AG08395 (cell line): ENCODE data around the gene KLHL2.
"Not testable (repeated sequence)": the region's sequence is repeated elsewhere in the genome, so short reads cannot be mapped to it uniquely, and the experiment has no call there.

Experiments
- DNase-seq: peaks from one replicate; pipeline ENCODE4 v3.0.0; 2012; ENCODE audit warnings: mixed read lengths, low spot score

Gene KLHL2

GRCh38 chr4:165207431-165208220 is at the start of gene KLHL2:
Gene KLHL2 (plus strand): TSS chr4:165207561. CDS start chr4:165207877, 316 bp downstream.
- peak; percentile 78 for DNase-seq

- no peak for DNase-seq
Measured at GRCh38 chr4:165158762-165159161, 48.6 kb upstream of the KLHL2 start.

- no peak for DNase-seq
Measured at GRCh38 chr4:165164257-165164656, 43.1 kb upstream of the KLHL2 start.

GRCh38 chr4:165166872-165167271 is 40.5 kb upstream of the KLHL2 start:
- DNase-seq, result not testable (repeated sequence)

- DNase-seq, result no peak
Measured at GRCh38 chr4:165167650-165168049, 39.7 kb upstream of the KLHL2 start.

- no peak for DNase-seq
Measured at GRCh38 chr4:165170819-165171218, 36.5 kb upstream of the KLHL2 start.

- DNase-seq, result not testable (repeated sequence)
Measured at GRCh38 chr4:165175470-165175869, 31.9 kb upstream of the KLHL2 start.

GRCh38 chr4:165175879-165176278 is 31.5 kb upstream of the KLHL2 start:
- DNase-seq, result no peak

- DNase-seq, result no peak
Measured at GRCh38 chr4:165177725-165178666, 29.4 kb upstream of the KLHL2 start.

- no peak for DNase-seq
Measured at GRCh38 chr4:165184220-165184619, 23.1 kb upstream of the KLHL2 start.

- not testable (repeated sequence) for DNase-seq
Measured at GRCh38 chr4:165184998-165185397, 22.4 kb upstream of the KLHL2 start.

GRCh38 chr4:165185448-165185847 is 21.9 kb upstream of the KLHL2 start:
- no peak for DNase-seq

GRCh38 chr4:165190591-165191347 is 16.6 kb upstream of the KLHL2 start:
- DNase-seq, result no peak

GRCh38 chr4:165191348-165191656 is 16.1 kb upstream of the KLHL2 start:
- no peak for DNase-seq

GRCh38 chr4:165191814-165192499 is 15.4 kb upstream of the KLHL2 start:
- no peak for DNase-seq

- DNase-seq, result no peak
Measured at GRCh38 chr4:165192500-165192898, 14.9 kb upstream of the KLHL2 start.

- no peak for DNase-seq
Measured at GRCh38 chr4:165192956-165193355, 14.4 kb upstream of the KLHL2 start.

GRCh38 chr4:165194368-165194767 is 13.0 kb upstream of the KLHL2 start:
- no peak for DNase-seq

GRCh38 chr4:165198329-165198728 is 9.0 kb upstream of the KLHL2 start:
- DNase-seq, result no peak

GRCh38 chr4:165199286-165199685 is 8.1 kb upstream of the KLHL2 start:
- DNase-seq, result no peak

GRCh38 chr4:165199722-165200121 is 7.6 kb upstream of the KLHL2 start:
- no peak for DNase-seq

GRCh38 chr4:165201806-165202205 is 5.6 kb upstream of the KLHL2 start:
- DNase-seq, result peak; percentile 16
